ENCODE measurements around the gene HMGN4.

DNA sequence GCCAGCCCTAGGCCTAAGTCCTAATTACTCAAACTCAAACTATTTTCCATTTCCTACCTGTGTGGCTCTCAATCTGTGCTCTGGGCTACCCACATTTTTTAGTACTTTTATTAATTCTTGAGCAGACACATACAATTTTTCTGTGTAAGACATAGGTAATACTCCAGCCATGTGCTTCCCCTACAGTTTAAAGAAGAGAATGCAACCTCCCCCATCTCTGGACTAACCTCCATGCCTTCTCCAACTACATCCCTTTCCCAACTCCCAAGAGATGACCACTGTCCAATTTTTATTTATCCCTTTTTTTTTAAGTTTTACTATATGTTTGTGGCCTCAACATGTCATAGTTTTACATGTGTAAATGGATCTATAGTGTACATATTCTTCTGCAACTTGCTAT is 5.8 kb downstream of the HMGN4 start:
- TF ChIP-seq CTCF (IDR thresholded peaks at IDR 0.05) = no peak
- no peak for TF ChIP-seq POLR2A (IDR thresholded peaks at IDR 0.05)
